Measurements from ENCODE around the gene C1orf159.
A peak's percentile ranks its signal among the peaks of the same experiment; 100 is the strongest.
"Not testable (repeated sequence)": the region's sequence is repeated elsewhere in the genome, so short reads cannot be mapped to it uniquely, and the experiment has no call there.

C1orf159 gene

GRCh38 chr1:1115786-1116700 lies at the start of gene C1orf159:
Gene C1orf159, minus strand, starts transcription at chr1:1116089. Its CDS starts 24,546 bp downstream, at chr1:1091543.
- peak; percentile 98 for DNase-seq (ENCODE audit: low spot score)

GRCh38 chr1:1165485-1165884 lies 49.6 kb upstream of the C1orf159 start:
- no peak for DNase-seq (ENCODE audit: low spot score)

- DNase-seq (ENCODE audit: low spot score), result no peak
Observed at GRCh38 chr1:1164701-1165451, 49.0 kb upstream of the C1orf159 start.

GRCh38 chr1:1164361-1164700 lies 48.4 kb upstream of the C1orf159 start:
- no peak for DNase-seq (ENCODE audit: low spot score)

- DNase-seq (ENCODE audit: low spot score), result no peak
Observed at GRCh38 chr1:1163538-1164070, 47.7 kb upstream of the C1orf159 start.

- no peak for DNase-seq (ENCODE audit: low spot score)
Observed at GRCh38 chr1:1162597-1163537, 47.0 kb upstream of the C1orf159 start.

- DNase-seq (ENCODE audit: low spot score), result no peak
Observed at GRCh38 chr1:1161683-1162079, 45.8 kb upstream of the C1orf159 start.

GRCh38 chr1:1161078-1161682 lies 45.3 kb upstream of the C1orf159 start:
- no peak for DNase-seq (ENCODE audit: low spot score)

GRCh38 chr1:1160281-1160930 lies 44.5 kb upstream of the C1orf159 start:
- no peak for DNase-seq (ENCODE audit: low spot score)

- peak; percentile 89 for DNase-seq (ENCODE audit: low spot score)
Observed at GRCh38 chr1:1157914-1158710, 42.2 kb upstream of the C1orf159 start.

- DNase-seq (ENCODE audit: low spot score), result peak; percentile 76
Observed at GRCh38 chr1:1157426-1157913, 41.6 kb upstream of the C1orf159 start.

GRCh38 chr1:1157033-1157365 lies 41.1 kb upstream of the C1orf159 start:
- no peak for DNase-seq (ENCODE audit: low spot score)

- peak; percentile 31 for DNase-seq (ENCODE audit: low spot score)
Observed at GRCh38 chr1:1156140-1157032, 40.5 kb upstream of the C1orf159 start.

GRCh38 chr1:1155258-1155657 lies 39.4 kb upstream of the C1orf159 start:
- no peak for DNase-seq (ENCODE audit: low spot score)

GRCh38 chr1:1153874-1154273 lies 38.0 kb upstream of the C1orf159 start:
- no peak for DNase-seq (ENCODE audit: low spot score)

GRCh38 chr1:1153215-1153614 lies 37.3 kb upstream of the C1orf159 start:
- DNase-seq (ENCODE audit: low spot score), result not testable (repeated sequence)

- not testable (repeated sequence) for DNase-seq (ENCODE audit: low spot score)
Observed at GRCh38 chr1:1152431-1152830, 36.5 kb upstream of the C1orf159 start.

- no peak for DNase-seq (ENCODE audit: low spot score)
Observed at GRCh38 chr1:1151306-1151705, 35.4 kb upstream of the C1orf159 start.

GRCh38 chr1:1150100-1150499 lies 34.2 kb upstream of the C1orf159 start:
- no peak for DNase-seq (ENCODE audit: low spot score)

Data from putamen (tissue), 1 donor.